Measurements from ENCODE around the gene ZNF672. TPM values are rescaled to one million over a fixed set of nuclear protein-coding genes. Genes with fewer than 3 reads are reported as not detected.

The ZNF672 gene
- total RNA-seq, 1 donor from 2014 or later: 36.1 TPM

GRCh38 chr1:248815407-248816034 lies 22.5 kb upstream of the ZNF672 start:
- DNase-seq (ENCODE audit: low spot score in 2 of 2, unreplicated experiment in 2 of 2): no peak
- no peak overlapping the region for H3K4me3 Mint-ChIP-seq
- no peaks in the 10 kb centered on the region for H3K4me1 Mint-ChIP-seq
- H3K27me3 Mint-ChIP-seq (ENCODE audit: low read depth): no peaks in the 10 kb centered on the region
- TF ChIP-seq, protein P1, sequence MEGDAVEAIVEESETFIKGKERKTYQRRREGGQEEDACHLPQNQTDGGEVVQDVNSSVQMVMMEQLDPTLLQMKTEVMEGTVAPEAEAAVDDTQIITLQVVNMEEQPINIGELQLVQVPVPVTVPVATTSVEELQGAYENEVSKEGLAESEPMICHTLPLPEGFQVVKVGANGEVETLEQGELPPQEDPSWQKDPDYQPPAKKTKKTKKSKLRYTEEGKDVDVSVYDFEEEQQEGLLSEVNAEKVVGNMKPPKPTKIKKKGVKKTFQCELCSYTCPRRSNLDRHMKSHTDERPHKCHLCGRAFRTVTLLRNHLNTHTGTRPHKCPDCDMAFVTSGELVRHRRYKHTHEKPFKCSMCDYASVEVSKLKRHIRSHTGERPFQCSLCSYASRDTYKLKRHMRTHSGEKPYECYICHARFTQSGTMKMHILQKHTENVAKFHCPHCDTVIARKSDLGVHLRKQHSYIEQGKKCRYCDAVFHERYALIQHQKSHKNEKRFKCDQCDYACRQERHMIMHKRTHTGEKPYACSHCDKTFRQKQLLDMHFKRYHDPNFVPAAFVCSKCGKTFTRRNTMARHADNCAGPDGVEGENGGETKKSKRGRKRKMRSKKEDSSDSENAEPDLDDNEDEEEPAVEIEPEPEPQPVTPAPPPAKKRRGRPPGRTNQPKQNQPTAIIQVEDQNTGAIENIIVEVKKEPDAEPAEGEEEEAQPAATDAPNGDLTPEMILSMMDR (IDR thresholded peaks at IDR 0.05; ENCODE audit: unreplicated experiment): no peak
- no peak overlapping the region for H3K27ac Mint-ChIP-seq
- peaks cover 33% of the 10 kb centered on the region for H3K36me3 Mint-ChIP-seq
- H3K9me3 Mint-ChIP-seq: no peaks in the 10 kb centered on the region

- Mint-ChIP-seq H3K4me3 (no peak overlapping the region), H3K9me3 (no peaks in the 10 kb centered on the region), H3K27ac (no peak overlapping the region), H3K4me1 (no peaks in the 10 kb centered on the region), H3K27me3 (ENCODE audit: low read depth) (no peaks in the 10 kb centered on the region), H3K36me3 (peaks cover 31% of the 10 kb centered on the region)
- DNase-seq (ENCODE audit: low spot score in 2 of 2, unreplicated experiment in 2 of 2): no peak
- TF ChIP-seq, protein P1 (IDR thresholded peaks at IDR 0.05; ENCODE audit: unreplicated experiment): no peak
Measured at GRCh38 chr1:248816042-248816851, 21.8 kb upstream of the ZNF672 start.

DNA sequence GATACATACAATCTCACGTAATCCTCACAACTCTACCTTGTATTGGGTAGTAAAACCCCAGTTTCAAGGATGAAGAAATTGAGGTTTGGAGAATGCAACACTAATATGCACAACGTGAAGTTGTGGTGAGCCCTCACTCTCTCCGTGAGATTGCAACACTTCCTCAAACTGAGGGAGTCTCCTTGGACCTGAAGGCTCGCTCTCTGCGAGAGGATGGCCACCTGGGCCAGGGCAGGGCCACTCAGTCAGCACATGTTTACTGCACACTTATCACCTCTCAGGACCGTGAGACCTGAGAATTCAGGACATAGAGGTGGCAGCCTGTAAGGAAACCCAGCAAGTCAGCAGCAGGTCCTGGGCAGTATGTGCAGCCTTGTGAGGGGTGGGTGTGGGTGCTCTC lies 21.0 kb upstream of the ZNF672 start:
- Mint-ChIP-seq H3K36me3 (peaks cover 28% of the 10 kb centered on the region), H3K27me3 (ENCODE audit: low read depth) (no peaks in the 10 kb centered on the region), H3K4me3 (no peak overlapping the region), H3K4me1 (no peaks in the 10 kb centered on the region), H3K9me3 (no peaks in the 10 kb centered on the region), H3K27ac (no peak overlapping the region)
- DNase-seq (ENCODE audit: low spot score in 2 of 2, unreplicated experiment in 2 of 2): no peak
- TF ChIP-seq, protein P1 (IDR thresholded peaks at IDR 0.05; ENCODE audit: unreplicated experiment): no peak

GRCh38 chr1:248818505-248819374 lies 19.3 kb upstream of the ZNF672 start:
- TF ChIP-seq, protein P1 (IDR thresholded peaks at IDR 0.05; ENCODE audit: unreplicated experiment): no peak
- no peak for DNase-seq (ENCODE audit: low spot score in 2 of 2, unreplicated experiment in 2 of 2)
- peaks cover 9% of the 10 kb centered on the region for H3K4me1 Mint-ChIP-seq
- H3K4me3 Mint-ChIP-seq: no peak overlapping the region
- no peaks in the 10 kb centered on the region for H3K27me3 Mint-ChIP-seq (ENCODE audit: low read depth)
- H3K9me3 Mint-ChIP-seq: no peaks in the 10 kb centered on the region
- H3K27ac Mint-ChIP-seq: no peak overlapping the region
- H3K36me3 Mint-ChIP-seq: peaks cover 17% of the 10 kb centered on the region

DNA sequence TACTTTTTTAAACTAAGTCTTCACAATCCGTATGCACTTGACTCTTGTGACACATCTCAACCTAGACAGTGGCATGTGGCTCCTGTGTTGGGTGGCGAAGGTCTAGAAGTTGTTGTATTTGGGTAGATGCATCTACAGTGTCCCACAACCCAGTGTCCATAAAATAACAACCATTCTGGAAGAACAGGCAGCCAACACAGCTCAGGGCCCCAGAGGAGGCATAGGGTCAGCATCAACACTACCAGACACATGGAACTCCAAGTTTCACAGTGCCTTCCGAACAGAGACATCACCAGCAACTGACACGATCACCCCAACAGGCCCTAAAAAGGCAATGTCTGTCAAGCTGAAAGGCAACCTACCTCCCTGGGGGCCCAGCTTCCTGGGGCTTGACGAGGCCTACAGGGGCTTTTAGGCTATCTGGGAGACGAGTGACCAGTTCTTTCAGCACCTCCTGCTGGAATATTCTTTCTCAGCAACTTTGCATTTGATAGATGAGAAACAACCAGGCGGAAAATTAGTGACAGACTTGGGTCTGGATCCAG lies 17.9 kb upstream of the ZNF672 start:
- no peak overlapping the region for H3K27ac Mint-ChIP-seq
- TF ChIP-seq, protein P1 (IDR thresholded peaks at IDR 0.05; ENCODE audit: unreplicated experiment): no peak
- peaks cover 23% of the 10 kb centered on the region for H3K4me1 Mint-ChIP-seq
- peaks cover 16% of the 10 kb centered on the region for H3K36me3 Mint-ChIP-seq
- no peak overlapping the region for H3K4me3 Mint-ChIP-seq
- DNase-seq (ENCODE audit: low spot score in 2 of 2, unreplicated experiment in 2 of 2): no peak
- no peaks in the 10 kb centered on the region for H3K27me3 Mint-ChIP-seq (ENCODE audit: low read depth)
- no peaks in the 10 kb centered on the region for H3K9me3 Mint-ChIP-seq

All from mesothelial cell of epicardium (in vitro differentiated cells).